ENCODE data around the gene ICAM1. TPM values are rescaled to one million over a fixed set of nuclear protein-coding genes. Genes with fewer than 3 reads are reported as not detected.

Gene ICAM1
- total RNA-seq, 1 donor from 2014 or later, result 3.3 TPM

DNA sequence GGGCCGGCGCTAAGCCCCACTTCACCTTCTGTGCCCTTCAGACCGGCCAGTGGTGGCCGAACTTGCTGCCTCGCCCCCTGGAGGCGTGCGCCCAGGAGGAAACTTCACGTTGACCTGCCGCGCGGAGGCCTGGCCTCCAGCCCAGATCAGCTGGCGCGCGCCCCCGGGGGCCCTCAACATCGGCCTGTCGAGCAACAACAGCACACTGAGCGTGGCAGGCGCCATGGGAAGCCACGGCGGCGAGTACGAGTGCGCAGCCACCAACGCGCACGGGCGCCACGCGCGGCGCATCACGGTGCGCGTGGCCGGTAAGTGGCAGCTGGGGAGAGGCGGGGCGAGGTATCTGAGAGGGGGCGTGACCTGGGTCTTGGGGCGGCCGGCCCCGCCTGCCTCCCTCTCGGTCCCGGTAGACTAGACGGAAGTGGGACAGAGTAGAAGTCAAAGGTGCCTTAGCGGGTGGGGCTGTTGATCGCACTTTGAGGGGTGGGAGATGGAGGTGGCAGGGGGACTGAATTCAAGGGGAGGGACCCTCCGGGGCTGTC lies 24.5 kb downstream of the ICAM1 start:
- peaks cover 18% of the 10 kb centered on the region for H3K4me1 Mint-ChIP-seq (ENCODE audit: unreplicated experiment)
- peak overlapping the region; percentile 67 for H3K4me3 Mint-ChIP-seq
- TF ChIP-seq, protein P1, sequence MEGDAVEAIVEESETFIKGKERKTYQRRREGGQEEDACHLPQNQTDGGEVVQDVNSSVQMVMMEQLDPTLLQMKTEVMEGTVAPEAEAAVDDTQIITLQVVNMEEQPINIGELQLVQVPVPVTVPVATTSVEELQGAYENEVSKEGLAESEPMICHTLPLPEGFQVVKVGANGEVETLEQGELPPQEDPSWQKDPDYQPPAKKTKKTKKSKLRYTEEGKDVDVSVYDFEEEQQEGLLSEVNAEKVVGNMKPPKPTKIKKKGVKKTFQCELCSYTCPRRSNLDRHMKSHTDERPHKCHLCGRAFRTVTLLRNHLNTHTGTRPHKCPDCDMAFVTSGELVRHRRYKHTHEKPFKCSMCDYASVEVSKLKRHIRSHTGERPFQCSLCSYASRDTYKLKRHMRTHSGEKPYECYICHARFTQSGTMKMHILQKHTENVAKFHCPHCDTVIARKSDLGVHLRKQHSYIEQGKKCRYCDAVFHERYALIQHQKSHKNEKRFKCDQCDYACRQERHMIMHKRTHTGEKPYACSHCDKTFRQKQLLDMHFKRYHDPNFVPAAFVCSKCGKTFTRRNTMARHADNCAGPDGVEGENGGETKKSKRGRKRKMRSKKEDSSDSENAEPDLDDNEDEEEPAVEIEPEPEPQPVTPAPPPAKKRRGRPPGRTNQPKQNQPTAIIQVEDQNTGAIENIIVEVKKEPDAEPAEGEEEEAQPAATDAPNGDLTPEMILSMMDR (conservative IDR thresholded peaks at IDR 0.05), result no peak
- no peaks in the 10 kb centered on the region for H3K9me3 Mint-ChIP-seq
- peaks cover 79% of the 10 kb centered on the region for H3K27me3 Mint-ChIP-seq
- no peak for DNase-seq (ENCODE audit: extremely low spot score, unreplicated experiment)
- no peak overlapping the region for H3K27ac Mint-ChIP-seq
- H3K36me3 Mint-ChIP-seq, result no peaks in the 10 kb centered on the region

DNA sequence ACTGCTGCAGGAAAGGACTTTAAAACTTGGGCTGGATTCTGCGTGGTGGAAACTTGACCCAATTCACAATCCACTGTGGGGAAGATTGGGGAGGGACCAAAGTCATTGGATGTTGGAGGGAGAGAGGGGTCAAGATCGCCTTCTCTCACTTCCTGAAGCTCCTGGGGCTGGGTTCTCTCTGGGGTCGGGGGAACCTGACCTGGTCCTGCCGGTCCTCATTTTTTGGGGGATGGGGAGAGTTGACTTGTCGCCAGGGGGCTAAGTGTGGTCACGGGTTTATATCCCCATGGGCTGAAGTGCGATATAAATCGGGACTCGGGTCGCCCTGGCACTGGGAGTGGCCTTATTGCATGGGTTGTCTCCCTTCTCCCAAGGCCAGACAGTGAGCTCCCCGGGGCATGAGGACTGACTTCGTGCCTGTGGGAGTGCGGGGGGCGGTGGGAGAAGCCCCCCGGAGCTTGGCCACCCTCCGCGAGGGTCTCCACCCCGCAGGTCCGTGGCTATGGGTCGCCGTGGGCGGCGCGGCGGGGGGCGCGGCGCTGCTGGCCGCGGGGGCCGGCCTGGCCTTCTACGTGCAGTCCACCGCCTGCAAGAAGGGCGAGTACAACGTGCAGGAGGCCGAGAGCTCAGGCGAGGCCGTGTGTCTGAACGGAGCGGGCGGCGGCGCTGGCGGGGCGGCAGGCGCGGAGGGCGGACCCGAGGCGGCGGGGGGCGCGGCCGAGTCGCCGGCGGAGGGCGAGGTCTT lies 25.1 kb downstream of the ICAM1 start:
- peaks cover 15% of the 10 kb centered on the region for H3K4me1 Mint-ChIP-seq (ENCODE audit: unreplicated experiment)
- peaks cover 72% of the 10 kb centered on the region for H3K27me3 Mint-ChIP-seq
- peak overlapping the region; percentile 67 for H3K4me3 Mint-ChIP-seq
- H3K27ac Mint-ChIP-seq, result no peak overlapping the region
- DNase-seq (ENCODE audit: extremely low spot score, unreplicated experiment), result no peak
- TF ChIP-seq, protein P1 (conservative IDR thresholded peaks at IDR 0.05), result no peak
- H3K9me3 Mint-ChIP-seq, result no peaks in the 10 kb centered on the region
- H3K36me3 Mint-ChIP-seq, result no peaks in the 10 kb centered on the region

DNA sequence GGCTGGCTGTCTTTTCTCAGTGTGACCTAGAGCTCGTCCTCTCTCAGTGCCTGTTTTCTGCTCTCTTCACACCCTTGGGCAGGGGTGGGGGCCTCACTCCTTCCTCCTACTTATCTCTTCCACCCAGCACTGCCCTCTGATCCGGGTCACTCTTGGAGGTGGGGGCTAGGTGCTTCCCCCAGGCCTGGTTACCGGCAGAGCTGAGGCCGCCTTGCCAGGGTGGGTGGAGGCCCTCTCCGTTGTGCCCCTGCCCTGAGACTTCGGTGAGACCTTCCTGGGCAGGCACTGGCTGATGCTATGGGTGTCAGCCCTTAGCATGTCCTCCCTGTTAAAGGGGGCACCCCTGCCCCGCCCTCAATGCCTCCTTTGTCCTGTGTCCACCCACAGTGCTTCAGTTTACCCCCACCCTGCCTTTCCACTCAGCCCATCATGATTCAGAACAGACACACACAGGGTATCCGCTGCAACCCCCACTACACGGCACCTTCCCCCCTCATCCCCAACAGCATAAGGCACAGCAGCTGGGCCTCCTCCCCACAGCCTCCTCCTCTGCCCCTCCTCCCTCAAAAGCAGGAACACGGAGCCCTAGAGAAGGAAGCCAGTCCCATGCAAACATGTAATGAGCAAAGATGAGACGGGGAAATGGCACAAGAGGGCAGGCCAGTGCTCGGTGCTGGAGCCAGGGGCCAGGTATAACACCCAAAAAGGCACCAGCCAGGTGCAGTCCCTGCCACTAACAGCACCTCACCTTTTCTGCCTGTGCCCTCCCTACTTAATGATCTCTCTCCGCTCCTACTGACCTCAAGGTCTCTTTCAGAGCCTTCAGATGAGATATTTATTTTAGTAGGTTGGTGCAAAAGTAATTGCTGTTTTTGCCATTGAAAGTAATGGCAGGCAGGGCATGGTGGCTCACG lies 28.9 kb downstream of the ICAM1 start:
- TF ChIP-seq, protein P1 (conservative IDR thresholded peaks at IDR 0.05), result no peak
- Mint-ChIP-seq H3K9me3 (no peaks in the 10 kb centered on the region), H3K36me3 (no peaks in the 10 kb centered on the region), H3K4me1 (ENCODE audit: unreplicated experiment) (peaks cover 5% of the 10 kb centered on the region), H3K4me3 (no peak overlapping the region), H3K27me3 (peaks cover 47% of the 10 kb centered on the region), H3K27ac (no peak overlapping the region)
- DNase-seq (ENCODE audit: extremely low spot score, unreplicated experiment), result no peak

DNA sequence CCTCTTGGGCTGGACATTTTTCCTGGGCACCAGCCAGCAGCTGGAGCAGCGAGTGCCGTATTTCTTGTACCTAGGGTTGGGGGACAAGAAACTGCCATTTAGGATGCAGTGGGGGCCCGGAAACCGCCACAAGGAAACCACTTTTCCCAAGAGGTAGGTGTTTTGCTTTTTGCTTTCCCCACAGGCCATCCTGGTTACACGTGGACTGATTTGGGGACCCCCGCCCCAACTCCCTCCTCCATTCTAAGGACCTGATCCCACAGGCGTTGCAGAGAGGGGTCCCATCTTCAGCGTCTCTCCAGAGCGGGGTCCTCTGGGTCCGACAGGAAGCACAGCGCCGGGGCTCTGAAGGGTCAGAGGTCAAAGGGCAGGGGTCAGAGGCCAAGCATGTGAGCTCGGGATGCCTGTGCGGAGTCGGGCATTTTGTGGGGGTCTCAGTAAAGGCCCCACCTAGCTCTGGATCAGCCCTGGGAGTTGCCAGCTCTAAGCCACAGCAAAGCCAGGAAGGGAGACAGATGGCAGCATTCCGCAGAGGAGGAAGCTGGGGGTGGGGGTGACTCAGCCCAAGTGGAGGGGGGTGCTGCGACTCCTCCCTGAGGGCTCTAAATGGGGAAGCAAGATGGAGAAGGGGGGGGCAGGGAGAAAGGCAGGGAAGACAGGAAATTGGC lies 34.4 kb downstream of the ICAM1 start:
- TF ChIP-seq, protein P1 (conservative IDR thresholded peaks at IDR 0.05), result no peak
- Mint-ChIP-seq H3K4me1 (ENCODE audit: unreplicated experiment) (no peaks in the 10 kb centered on the region), H3K27ac (no peak overlapping the region), H3K36me3 (no peaks in the 10 kb centered on the region), H3K9me3 (no peaks in the 10 kb centered on the region), H3K27me3 (peaks cover 13% of the 10 kb centered on the region), H3K4me3 (no peak overlapping the region)
- no peak for DNase-seq (ENCODE audit: extremely low spot score, unreplicated experiment)

DNA sequence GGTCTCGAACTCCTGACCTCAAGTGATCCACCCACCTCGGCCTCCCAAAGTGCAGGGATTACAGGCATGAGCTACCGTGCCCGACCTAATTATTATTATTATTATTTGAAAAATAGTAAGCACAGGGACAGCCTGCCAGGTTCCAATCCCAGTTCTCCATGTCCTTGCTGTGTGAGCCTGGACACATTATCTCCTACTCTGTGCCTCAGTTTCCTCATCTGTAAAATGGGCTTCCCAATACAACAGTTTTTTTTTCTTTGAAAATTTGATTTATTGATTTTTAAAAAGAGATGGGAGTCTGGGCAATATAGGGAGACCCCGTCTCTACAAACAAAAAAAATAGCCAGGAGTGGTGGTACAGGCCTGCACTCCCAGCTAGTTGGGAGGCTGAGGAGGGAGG lies 35.4 kb downstream of the ICAM1 start:
- no peak for DNase-seq (ENCODE audit: extremely low spot score, unreplicated experiment)
- H3K27me3 Mint-ChIP-seq, result peaks cover 10% of the 10 kb centered on the region
- no peak overlapping the region for H3K27ac Mint-ChIP-seq
- H3K4me3 Mint-ChIP-seq, result no peak overlapping the region
- H3K36me3 Mint-ChIP-seq, result no peaks in the 10 kb centered on the region
- no peaks in the 10 kb centered on the region for H3K9me3 Mint-ChIP-seq
- H3K4me1 Mint-ChIP-seq (ENCODE audit: unreplicated experiment), result no peaks in the 10 kb centered on the region
- TF ChIP-seq, protein P1 (conservative IDR thresholded peaks at IDR 0.05), result no peak

Data from type B pancreatic cell (in vitro differentiated cells).